CD4-positive, alpha-beta T cell treated with Interleukin-6 at 100 ng/mL for 8 hours (primary cell): Measurements from ENCODE around the gene TMEM87A.
"Not testable (repeated sequence)": the region's sequence is repeated elsewhere in the genome, so short reads cannot be mapped to it uniquely, and the experiment has no call there.

Experiments
- DNase-seq: peaks from one replicate; pipeline ENCODE4 v3.0.0-alpha.2; 2020; ENCODE audit warnings: mixed read lengths, low spot score

The TMEM87A gene, protein sequence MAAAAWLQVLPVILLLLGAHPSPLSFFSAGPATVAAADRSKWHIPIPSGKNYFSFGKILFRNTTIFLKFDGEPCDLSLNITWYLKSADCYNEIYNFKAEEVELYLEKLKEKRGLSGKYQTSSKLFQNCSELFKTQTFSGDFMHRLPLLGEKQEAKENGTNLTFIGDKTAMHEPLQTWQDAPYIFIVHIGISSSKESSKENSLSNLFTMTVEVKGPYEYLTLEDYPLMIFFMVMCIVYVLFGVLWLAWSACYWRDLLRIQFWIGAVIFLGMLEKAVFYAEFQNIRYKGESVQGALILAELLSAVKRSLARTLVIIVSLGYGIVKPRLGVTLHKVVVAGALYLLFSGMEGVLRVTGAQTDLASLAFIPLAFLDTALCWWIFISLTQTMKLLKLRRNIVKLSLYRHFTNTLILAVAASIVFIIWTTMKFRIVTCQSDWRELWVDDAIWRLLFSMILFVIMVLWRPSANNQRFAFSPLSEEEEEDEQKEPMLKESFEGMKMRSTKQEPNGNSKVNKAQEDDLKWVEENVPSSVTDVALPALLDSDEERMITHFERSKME

DNA sequence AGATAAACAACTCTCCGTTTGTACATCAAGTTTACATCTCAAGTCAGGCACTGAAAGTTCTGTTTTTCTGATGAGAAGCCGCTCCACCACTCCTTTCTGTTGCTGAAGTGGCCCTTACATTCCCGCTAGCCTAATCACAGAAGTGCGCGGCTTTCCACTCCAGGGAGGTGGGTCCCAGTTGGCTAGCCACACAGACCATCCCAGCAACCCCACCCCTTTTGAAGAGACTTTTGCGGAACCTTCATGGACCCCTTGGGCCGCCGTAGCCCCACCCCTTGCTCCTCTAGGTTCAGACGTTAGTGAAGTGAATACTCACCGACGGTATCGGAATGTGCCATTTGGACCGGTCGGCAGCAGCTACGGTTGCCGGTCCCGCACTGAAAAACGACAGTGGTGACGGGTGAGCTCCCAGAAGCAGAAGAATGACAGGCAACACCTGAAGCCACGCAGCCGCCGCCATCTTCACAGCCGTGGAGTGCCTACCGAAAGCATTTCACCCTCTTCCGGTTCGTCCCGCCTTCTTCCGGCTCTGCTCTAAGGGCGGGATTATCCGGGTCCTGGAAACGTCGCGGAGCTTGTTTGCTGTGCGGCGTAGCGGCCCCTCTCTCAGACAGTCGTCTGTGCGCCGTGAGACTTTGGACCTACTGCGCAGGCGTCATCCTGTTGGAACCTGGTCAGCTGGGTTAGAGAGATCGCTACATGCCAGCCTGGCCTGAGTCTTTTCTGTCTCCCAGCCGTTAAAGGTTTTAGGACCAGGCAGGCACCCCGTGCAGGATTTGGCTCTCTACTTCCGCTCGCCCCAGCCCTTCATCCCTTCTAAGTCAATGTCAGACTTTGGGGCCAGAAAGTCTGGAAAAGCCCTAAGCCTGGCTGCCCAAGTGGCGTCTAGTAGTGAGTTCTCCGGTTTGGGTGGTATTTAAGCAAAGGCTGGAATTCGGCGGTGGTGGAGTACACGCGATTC is at the start of gene TMEM87A, which contains the start of gene GANC:
TSS of gene TMEM87A (minus strand) at position 495 of the 961 bp plus-strand sequence. CDS start at position 460, 35 bp downstream.
TSS of gene GANC (plus strand) at position 263 of the 961 bp plus-strand sequence. CDS start 1,281 bp downstream, outside the sequence.
- DNase-seq, result peak; percentile 96

DNA sequence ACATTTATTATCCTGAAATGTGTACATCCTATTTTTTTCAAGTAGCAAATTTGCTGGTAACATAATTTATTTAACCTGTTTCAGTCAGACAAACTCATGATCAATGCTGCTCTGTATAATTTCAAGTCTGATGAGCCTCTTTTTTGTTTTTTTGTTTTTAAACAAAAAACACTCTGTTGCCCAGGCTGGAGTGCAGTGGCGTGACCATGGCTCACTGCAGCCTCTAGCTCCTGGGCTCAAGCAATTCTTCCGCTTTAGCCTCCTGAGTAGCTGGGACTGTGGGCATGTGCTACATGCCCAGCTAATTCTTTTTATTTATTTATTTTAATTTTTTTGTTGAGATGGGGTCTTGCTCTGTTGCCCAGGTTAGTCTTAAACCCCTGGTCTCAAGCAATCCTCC is 46.0 kb upstream of the TMEM87A start:
- no peak for DNase-seq

DNA sequence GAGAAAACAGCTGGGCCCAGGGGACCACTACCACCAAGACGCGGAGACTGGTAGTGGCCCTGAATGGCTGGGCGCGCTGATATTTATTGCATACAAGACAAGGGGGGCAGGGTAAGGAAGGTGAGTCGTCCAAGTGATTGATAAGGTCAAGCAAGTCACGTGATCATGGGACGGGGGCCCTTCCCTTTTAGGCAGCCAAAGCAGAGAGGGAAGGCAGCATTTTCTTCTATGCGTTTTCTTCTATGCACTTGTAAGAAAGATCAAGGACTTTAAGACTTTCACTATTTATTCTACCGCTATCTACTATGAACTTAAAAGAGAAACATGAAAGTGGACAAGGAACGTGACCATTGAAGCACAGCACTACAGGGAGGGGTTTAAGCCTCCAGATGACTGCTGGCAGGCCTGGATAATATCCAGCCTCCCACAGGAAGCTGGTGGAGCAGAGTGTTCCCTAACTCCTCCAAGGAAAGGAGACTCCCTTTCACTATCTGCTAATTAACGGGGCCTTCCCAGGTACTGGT is 43.1 kb upstream of the TMEM87A start:
- DNase-seq, result not testable (repeated sequence)

DNA sequence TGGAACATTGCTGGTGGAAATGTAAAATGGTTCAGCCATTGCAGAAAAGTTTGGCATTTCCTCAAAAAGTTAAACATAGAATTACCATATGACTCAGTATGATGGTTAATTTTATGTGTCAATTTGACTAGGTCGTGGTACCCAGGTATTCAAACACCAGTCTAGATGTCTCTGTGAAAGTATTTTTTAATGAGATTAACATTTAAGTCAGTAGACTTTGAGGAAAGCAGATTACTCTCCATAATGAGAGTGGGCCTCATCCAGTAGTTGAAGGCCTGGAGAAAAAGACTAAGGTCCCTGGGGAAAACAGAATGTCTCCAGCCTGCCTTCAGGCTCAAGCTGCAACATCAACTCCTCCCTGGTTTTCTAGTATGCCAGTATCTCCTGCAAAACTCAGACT is 42.3 kb upstream of the TMEM87A start:
- DNase-seq, result no peak

DNA sequence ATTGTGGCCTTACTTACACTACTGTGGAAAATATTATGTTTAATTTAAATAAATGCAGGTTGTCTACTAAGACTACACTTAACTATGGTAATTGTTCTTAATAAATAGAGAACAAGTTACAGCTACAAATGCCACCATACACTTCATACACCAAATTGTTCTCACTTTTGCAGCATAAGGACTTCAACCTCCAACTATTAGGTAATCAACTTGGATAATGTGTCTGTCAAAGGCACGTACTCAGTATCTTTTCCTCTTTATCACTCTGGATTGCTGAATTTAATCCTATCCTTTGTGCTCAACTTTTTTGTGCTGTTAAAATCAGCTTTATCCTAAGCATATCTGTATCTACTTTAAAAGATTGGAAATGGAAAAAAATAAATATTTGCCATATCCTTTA is 41.6 kb upstream of the TMEM87A start:
- DNase-seq, result no peak

DNA sequence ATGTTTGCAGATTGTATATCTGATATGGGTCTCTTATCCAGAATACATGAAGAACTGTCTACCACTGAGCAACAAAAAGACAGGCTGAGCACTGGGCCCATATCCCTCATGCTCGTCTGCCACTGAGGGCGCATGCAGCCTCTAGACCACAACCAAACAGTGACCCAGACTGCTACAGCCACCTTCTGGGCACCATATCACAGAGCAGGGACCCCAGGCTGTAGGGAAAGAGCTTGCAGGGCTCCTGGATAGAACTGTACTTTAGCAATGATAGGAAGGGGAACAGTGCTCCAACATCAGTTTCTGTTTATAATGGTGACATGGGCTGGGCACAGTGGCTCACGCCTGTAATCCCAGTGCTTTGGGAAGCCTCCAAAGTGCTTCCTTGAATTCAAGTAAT is 40.2 kb upstream of the TMEM87A start:
- no peak for DNase-seq

DNA sequence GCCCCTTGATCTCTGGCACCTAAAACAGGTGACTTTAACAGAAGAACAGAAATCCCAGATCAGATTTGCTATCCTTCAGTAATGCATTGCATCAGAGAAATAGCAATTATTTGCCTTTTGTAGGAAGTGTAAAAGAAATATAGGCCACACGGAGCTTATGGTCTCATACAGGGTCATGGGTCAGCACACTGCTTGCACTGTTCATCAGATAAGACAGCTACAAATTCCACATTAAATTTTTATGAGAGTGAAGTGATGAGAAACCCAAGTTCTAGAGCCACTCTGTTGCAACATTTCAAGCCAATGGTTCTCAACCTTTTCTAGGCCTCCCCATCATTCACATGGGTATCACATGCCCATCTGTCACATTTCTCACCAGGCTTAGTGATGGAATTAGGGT is 33.4 kb upstream of the TMEM87A start:
- DNase-seq, result no peak

DNA sequence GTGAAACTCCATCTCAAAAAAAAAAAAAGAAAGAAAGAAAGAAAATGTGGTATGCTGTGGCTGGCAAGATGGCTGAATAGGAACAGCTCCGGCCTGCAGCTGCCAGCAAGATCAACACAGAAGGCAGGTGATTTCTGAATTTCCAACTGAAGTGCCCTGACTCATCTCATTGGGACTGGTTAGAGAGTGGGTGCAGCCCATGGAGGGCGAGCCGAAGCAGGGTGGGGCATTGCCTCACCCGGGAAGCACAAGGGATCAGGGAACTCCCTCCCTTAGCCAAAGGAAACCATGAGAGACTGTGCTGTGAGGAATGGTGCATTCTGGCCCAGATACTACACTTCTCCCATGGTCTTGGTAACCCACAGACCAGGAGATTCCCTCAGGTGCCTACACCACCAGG is 27.8 kb upstream of the TMEM87A start:
- not testable (repeated sequence) for DNase-seq

DNA sequence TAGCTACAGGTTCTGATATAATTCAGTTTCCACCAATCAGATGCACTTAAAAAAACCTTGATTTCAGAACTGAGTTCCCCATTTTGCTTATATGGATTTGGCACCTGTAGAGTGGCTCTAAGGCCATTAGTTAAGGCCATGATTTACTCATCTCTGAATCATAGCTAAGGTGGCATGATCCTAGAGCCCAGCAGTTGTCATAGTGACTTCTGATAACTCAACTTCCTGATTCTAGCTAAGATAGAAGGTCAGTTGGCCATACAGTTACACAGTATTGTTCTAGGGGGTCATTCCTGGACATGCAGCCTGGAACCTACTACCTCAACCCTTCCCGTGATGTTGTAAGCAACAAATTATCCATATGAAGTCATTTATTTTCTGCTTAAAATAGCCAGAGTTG is 15.9 kb upstream of the TMEM87A start:
- DNase-seq, result no peak

DNA sequence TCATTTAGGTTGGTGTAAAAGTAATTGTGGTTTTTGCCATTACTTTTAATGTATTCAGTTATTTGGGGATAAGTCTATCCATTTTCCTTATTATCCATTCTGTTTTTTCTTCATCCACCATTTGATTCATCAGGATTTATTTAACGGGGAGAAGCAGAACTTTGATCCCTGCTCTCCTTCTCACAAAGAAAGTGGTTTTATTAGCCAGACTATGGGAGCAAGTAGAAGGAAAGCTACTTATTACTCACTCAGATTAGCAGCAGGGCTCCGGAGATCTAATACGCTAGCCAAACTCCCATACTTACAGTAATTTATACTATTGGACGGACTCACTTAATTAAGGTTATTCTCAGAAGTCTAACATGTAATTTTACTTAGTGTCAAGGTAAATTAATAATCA is 14.7 kb upstream of the TMEM87A start:
- DNase-seq, result no peak

DNA sequence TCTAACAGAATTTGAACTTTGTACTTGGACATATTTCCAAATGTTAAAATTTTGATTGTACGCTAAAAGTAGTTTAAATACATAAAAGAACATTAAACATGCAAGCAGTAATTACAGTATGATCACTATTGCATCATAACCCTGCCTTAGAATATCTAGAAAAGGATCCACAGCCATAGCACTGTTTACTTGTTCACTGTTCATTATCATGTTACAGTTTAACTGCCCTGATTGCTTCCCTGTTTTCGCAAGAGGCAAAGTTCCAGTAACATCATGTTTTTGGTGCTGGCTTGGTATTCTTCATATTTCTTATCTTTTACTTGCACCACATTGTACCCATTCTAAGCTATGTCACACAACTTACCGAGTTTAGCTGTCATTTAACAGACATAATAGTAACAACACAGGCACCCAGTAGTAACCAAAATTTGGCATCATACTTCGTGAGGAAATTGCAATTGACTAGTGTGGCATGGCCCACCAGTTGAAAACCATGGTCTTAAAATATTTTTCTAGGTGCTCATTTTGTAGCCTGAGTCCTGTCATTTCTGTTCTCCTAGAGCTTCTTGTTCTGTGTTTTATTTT is 13.3 kb upstream of the TMEM87A start:
- DNase-seq, result no peak

DNA sequence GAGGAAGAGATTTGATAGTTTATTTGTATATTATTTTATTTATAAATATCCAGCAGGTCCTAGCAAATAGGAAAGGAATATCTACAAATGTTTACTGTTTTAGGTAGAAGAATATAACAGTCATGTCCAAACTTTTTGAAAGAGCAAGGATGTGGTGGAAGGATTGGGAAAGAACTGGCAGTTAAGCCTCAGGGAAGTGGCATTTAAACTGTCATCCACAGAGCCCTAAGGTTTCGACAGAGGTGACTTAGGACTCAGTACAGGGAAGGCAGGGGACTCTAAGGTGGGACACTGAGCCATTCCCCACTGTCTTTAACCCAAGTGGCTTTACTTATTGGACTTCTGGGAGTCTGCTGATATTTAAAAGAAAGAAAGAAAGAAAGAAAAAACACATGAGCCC is 11.8 kb upstream of the TMEM87A start:
- no peak for DNase-seq

DNA sequence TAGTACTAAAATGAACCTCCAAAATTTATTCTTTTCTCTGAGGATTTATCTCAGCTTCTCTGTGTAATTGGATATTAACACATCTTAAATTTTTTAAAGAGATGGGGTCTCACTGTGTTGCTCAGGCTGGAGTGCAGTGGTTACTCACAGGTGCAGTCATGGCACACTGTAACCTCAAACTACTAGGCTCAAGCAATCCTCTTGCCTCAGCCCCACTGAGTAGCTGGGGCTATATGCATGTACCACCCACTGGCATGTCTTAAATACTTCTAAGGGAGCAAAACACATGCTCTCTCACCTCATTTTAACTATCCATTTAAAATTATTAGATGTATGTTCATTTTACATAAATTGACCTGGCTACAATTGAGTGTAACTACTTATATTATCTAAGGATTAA is 11.3 kb upstream of the TMEM87A start:
- DNase-seq, result no peak

DNA sequence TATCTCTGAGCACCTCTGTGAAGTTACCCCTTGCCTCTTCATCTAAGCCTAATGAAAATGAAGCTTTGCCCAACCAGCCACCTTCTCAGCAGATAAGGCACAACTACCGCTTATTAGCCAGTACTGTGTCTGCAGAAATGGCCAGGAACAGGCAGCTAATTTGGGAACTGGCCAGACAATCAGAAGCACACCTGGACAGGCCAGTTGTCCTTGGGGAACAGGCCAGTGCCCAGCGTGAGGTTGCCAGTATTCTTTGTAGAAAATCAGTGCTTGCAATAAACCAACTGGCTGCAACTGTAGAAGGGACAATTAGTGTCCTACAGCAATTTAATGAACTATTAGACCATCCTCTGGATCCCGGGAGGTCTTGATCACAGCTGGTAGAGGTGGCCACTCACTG is 10.4 kb upstream of the TMEM87A start:
- no peak for DNase-seq

DNA sequence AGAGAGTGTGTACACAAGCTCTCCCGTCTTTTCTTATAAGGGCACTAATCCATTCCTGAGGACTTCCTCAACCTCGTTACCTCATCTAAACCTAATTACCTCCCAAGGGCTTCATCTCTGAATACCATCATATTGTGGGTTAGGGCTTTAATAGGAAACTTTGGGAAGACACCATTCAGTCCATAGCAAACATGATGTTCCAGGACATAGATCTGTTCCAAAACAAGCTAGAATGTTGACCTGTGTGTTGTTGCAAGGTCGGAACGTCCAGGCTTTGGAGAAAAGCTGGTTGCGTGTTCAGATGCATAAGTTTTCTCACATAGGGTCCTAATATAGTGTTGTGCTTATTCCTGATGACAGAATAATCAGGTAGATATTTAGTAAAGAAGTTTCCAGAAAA is 9.7 kb upstream of the TMEM87A start:
- DNase-seq, result no peak

DNA sequence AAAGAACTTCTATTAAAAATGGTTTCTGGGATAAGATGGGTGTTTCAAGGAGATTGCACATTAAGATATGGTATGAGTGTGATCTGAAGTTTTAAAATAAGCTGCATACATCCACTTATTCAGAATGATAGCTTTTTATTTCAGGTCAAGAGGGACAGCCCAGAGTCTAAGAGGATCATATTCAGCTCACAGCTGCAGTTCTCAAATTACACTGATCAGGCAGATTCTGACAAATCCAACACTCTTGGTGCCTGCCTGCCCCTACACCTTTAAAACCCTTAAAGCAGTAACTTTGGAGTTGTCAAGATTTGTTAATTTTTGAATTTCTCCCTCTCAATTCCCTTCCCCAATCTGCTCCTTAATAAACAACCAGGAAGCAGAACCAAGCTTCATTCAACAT is 9.1 kb upstream of the TMEM87A start:
- no peak for DNase-seq

DNA sequence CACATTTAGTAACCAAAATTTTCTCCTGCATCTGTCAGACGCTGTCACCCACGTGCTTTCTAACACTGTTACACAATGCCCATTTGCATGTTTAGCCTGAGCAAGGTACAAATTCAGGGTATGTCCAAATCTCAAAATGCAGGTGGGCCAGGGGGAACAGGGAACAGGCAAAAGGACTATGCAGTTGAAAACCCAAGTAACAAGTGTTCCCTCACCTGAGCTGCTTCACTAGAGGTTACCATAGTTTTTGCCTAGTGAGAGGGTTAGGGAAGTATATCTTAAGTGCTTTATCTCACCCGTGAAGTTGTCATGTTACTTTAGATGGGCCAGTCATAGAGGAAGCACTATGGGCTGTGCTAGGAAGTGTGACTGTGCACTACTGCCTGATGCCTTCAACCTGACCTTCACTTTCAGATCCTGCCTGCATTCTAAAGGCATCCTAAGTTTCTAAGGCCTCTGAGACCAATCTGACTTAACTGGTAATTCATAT is 6.0 kb upstream of the TMEM87A start:
- DNase-seq, result no peak

DNA sequence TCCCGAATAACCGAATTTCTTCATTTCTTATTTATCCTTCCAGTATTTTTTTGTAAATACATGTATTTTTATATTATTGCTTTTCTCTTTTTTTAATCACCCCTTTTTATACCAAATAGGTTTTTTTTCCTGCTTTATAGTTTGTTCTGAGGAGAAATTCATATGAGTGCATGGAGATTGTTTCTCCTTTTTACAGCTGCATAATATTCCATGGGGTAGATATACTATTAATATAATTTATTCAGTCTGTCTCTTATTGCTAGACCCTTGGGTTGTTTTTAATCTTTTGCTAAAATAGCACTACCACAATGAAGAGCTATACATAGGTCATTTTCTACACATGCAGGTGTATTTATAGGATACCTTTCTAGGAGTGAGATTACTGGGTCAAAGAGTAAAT is 3.5 kb upstream of the TMEM87A start:
- DNase-seq, result no peak

DNA sequence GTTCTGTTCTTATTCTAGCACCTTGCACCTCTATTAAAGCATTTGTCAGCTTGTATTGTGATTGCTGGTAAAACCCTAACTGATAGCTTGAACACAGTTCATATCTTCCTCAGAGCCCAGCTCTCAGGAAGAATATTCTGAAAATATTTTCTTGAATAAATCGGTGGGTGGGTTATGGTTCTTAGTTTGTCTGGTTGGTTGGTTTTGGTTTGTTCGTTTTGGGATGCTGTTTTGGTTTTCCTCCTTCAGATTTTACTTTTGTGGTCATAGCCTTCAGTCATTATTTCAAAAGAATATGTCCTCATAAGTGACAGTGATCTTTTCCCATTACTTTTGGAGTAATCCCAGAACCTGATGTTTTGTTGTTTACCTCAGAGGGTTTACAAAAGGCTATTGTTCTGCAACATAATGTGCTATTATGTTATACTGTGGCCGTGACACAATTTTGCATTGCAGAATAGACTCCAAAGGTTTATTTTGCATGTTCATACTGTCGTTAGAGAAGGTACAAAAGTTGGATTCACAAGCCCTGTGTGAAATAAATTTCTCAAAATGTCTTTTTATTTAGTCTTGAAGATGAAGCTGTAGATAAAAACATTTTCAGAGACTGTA is 2.7 kb upstream of the TMEM87A start:
- no peak for DNase-seq

DNA sequence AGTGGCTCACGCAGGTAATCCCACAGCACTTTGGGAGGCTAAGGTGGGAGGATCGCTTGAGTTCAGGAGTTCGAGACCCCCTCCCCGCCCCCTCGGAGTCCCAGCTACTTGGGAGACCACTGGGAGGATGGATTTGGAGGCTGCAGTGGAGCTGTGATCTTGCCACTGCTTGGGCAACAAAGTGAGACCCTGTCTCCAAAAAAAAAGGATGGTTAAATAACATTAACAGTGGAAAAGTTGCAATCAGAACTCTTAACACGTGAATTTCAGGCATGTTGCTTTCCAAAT is 1.4 kb upstream of the TMEM87A start:
- DNase-seq, result no peak

DNA sequence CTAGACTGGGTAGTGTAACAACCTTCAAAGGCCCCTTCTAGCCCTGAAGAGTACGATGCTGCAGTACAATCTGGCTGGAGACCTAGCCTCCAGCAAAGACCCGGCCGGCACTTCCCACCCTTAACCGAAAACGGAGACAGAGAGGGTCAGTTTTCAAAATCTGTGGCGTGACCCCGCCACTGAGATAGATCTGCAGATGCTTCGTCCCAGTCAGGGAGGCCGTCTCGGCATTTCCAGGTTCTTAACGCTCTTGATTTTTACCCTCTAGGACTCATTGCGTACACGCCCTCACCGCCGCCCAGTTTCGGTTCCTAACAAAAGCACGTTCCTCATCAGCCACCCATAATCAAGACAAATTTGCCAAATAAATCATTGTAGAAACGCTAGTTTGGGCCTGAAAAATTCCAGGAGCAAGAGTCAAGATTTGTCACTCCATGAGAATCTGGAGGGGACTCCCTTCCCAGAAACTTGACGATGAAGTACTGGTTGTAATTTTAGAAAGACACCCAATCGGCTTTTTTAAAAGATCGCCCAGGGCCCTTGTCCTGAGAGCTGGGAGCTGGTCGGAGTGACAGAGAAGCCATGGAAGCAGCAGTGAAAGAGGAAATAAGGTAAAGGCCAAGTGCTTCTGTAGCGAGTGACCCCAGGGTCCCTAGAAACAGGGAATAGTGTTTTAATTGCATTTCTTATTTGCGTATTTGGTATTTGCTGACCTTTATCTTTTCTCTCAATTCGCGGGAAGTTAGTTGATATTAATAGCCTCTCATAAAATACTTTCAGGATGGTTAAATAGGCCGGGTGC is 868 bp upstream of the TMEM87A start:
- peak; percentile 52 for DNase-seq
